Immature natural killer cell (primary cell): ENCODE measurements around the gene PRAMEF6. TPM values are rescaled to one million over a fixed set of nuclear protein-coding genes. Genes with fewer than 3 reads are reported as not detected.
"Not testable (repeated sequence)": the region's sequence is repeated elsewhere in the genome, so short reads cannot be mapped to it uniquely, and the experiment has no call there.

Experiments
- DNase-seq, 3 donors: peaks; one replicate each; pipeline ENCODE4 v3.0.0; 2022; ENCODE audit warnings: mixed read lengths in 1 of 3
- H3K27ac Mint-ChIP-seq, 6 donors: one replicate each; pipeline ENCODE4 v1.8.0; 2020; ENCODE audit warnings: mixed read lengths in 6 of 6, mild to moderate bottlenecking in 5 of 6, inconsistent platforms in 4 of 6, moderate library complexity in 3 of 6
- H3K27me3 Mint-ChIP-seq, 3 donors: one replicate each; pipeline ENCODE4 v1.8.0; 2020 to 2021; ENCODE audit warnings: low read depth in 3 of 3, mild to moderate bottlenecking in 3 of 3, mixed read lengths in 3 of 3, moderate library complexity in 3 of 3, inconsistent platforms in 1 of 3
- H3K36me3 Mint-ChIP-seq, 3 donors: one replicate each; pipeline ENCODE4 v1.8.0; 2020; ENCODE audit warnings: mixed read lengths in 3 of 3, inconsistent platforms in 2 of 3, mild to moderate bottlenecking in 2 of 3
- H3K4me1 Mint-ChIP-seq, 2 donors: one replicate each; pipeline ENCODE4 v1.8.0; 2020; ENCODE audit warnings: inconsistent platforms in 2 of 2, mild to moderate bottlenecking in 2 of 2, mixed read lengths in 2 of 2, moderate library complexity in 1 of 2
- H3K4me3 Mint-ChIP-seq, 5 donors: one replicate each; pipeline ENCODE4 v1.8.0; 2020; ENCODE audit warnings: mild to moderate bottlenecking in 5 of 5, mixed read lengths in 5 of 5, inconsistent platforms in 3 of 5, moderate library complexity in 3 of 5
- H3K9me3 Mint-ChIP-seq, 6 donors: one replicate each; pipeline ENCODE4 v1.8.0; 2020; ENCODE audit warnings: mild to moderate bottlenecking in 6 of 6, mixed read lengths in 6 of 6, inconsistent platforms in 4 of 6, moderate library complexity in 3 of 6
- polyA plus RNA-seq, 3 donors: library from polyadenylated mRNA; unstranded; fragments of 300-500 nt; fragmentation: Illumina TruSeq; gene quantifications; one replicate each; pipeline ENCODE4 v1.2.3, GENCODE V29; 2021

Gene PRAMEF6
- polyA plus RNA-seq = not detected

DNA sequence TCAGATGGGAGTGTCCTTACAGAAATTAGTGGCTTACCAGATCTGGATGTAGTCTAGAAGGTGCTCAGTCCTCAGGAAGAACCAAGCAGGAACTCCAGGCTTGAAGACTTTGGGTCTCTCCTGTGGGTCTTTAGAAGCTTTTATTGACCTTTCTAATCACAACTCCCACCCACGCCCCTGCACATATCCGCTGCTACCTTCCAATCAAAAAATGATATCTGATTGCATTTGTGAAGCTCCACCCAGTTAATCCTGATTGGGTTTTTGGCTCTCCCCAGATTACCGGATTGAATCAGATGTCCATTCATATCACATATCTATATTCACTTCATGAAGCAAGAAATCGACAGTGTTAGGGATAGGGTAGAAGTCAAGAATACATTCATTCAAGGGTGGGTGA is at the start of gene PRAMEF6:
TSS of gene PRAMEF6 (minus strand) at position 101 of the 400 bp plus-strand sequence. CDS start 5,062 bp downstream, outside the sequence.
- not testable (repeated sequence) for H3K4me3 Mint-ChIP-seq, H3K9me3 Mint-ChIP-seq, H3K4me1 Mint-ChIP-seq, H3K27me3 Mint-ChIP-seq, H3K36me3 Mint-ChIP-seq, DNase-seq, H3K27ac Mint-ChIP-seq

DNA sequence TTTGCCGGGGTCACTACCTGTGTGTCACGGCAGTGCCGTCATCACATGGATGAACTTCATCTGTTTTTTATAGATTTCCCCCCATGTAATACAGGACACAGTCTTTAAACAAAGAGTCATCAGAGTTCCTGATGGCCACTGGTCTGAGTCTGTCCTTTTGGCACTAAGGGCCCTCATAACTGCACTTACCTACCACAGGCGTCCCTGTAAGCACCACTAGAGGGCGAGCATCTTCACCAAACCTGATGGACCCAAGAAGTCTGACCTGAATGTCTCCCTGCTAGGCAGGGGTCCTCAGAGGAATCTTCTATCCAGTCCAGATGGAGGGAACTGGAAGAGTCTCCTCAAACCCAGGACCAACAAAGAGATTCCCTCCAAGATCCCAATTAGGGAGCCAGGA is 23.0 kb downstream of the PRAMEF6 start:
- H3K27me3 Mint-ChIP-seq, H3K27ac Mint-ChIP-seq, H3K4me1 Mint-ChIP-seq, H3K9me3 Mint-ChIP-seq, H3K36me3 Mint-ChIP-seq, DNase-seq, H3K4me3 Mint-ChIP-seq: not testable (repeated sequence)

DNA sequence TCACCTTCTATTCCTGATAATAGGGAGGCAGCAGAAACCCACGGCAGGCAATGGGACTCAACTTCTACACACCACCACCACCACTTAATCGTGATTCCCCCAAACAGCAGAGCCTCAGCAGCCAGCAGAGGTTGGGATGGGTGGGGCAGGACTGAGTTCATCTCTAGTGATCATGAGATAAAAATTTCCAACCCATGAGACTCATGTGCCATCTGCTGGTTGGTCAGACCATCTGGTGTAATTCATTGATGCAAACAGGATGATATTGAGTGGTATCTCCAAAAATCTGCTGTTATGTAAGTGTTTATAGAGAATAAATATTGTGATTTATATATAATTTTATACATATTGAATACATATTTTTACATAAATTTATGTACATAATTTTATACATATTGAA is 25.6 kb downstream of the PRAMEF6 start:
- H3K36me3 Mint-ChIP-seq, H3K4me1 Mint-ChIP-seq, H3K27ac Mint-ChIP-seq, DNase-seq, H3K27me3 Mint-ChIP-seq, H3K9me3 Mint-ChIP-seq, H3K4me3 Mint-ChIP-seq: not testable (repeated sequence)

DNA sequence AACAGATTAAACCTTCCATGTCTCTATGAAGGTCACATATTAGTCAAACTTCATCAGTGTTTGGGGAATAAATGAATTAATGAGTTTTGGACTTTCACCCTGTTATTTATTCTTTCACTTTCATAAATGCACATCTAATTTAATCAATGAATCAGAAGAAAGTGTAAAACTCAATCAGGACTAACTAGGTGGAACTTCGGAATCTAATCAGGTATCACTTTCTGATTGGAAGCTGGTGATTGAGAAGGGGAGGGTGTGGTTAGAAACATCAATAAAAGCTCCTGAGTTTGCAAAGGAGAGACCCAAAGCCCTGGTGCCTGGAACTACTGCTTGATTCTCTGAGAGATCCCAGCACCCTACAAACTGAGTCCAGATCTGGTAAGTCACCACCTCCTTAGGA is 31.1 kb downstream of the PRAMEF6 start, which contains the start of gene PRAMEF7:
TSS of gene PRAMEF7 (plus strand) at position 301 of the 400 bp plus-strand sequence. CDS start 1,083 bp downstream, outside the sequence.
- not testable (repeated sequence) for H3K9me3 Mint-ChIP-seq, H3K4me3 Mint-ChIP-seq, H3K4me1 Mint-ChIP-seq, H3K36me3 Mint-ChIP-seq, DNase-seq, H3K27me3 Mint-ChIP-seq, H3K27ac Mint-ChIP-seq

DNA sequence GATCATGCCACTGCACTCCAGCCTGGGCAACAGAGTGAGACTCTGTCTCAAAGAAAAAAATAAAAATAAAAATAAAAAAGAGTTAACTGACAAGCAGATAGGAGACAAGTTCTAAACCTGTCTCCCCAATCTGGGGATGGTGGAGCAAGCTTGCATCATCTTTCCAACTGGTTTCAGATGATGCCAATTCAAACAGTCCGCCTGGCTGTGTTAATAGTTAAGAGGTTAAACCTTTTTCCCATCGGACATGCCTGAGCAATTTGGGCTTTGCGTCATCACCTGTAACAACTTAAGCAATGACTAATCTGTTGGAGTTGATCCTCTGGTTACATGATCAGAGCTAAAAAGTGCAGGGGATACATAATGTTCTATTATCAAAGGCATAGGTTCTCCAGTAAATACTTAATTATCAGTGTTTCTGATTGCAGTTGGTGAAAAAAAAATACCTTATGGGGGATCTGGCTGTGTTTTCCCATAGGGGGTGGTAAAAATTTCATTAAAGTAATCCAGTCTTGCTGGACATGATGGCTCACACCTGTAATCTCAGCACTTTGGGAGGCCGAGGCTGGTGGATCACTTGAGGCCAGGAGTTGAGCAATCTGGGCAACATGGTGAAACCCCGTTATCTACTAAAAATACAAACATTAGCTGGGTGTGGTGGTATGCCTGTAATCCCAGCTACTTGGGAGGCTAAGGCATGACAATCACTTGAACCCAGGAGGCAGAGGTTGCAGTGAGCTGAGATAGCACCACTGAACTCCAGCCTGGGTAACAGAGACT is 43.4 kb downstream of the PRAMEF6 start:
- H3K4me3 Mint-ChIP-seq = not testable (repeated sequence)

DNA sequence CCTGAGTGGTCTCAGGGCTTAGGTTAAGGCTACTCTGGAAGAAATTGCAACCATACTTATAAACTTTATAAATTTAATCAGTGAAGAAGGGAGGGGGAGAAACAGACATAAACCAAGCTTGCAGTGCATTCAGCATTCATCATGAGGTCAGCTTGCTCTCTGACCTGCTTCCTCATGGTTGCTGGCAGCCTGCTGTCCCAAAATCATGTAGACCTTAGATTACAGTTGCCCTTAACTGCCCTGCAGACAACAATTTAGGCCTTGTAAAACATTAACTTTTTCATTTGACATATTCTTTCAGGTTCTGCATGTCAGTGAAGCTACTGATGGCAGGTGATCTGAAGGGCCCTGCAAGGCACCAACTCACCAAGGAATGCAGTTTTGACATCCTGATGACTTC is 48.2 kb downstream of the PRAMEF6 start:
- not testable (repeated sequence) for H3K9me3 Mint-ChIP-seq, H3K4me1 Mint-ChIP-seq, H3K27ac Mint-ChIP-seq, DNase-seq, H3K4me3 Mint-ChIP-seq, H3K27me3 Mint-ChIP-seq, H3K36me3 Mint-ChIP-seq

More for the DNA sequence above, 43.4 kb downstream of the PRAMEF6 start:
- not testable (repeated sequence) for H3K27ac Mint-ChIP-seq, DNase-seq, H3K27me3 Mint-ChIP-seq, H3K36me3 Mint-ChIP-seq, H3K4me1 Mint-ChIP-seq, H3K9me3 Mint-ChIP-seq

DNA sequence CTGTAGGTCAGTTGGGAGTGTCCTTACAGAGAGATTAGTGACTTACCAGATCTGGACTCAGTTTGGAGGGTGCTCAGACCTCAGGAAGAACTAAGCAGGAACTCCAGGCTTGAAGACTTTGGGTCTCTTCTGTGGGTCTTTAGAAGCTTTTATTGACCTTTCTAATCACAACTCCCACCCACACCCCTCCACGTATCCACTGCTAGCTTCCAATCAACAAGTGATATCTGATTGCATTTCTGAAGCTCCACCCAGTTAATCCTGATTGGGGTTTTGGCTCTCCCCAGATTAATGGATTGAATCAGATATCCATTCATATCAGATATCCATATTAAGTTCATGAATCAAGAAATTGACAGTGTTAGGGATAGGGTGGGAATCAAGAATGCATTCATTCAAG is 49.2 kb downstream of the PRAMEF6 start, which contains the start of gene PRAMEF10:
TSS of gene PRAMEF10 (minus strand) at position 101 of the 400 bp plus-strand sequence. CDS start 2,423 bp downstream, outside the sequence.
- not testable (repeated sequence) for DNase-seq, H3K4me3 Mint-ChIP-seq, H3K27me3 Mint-ChIP-seq, H3K9me3 Mint-ChIP-seq, H3K36me3 Mint-ChIP-seq, H3K4me1 Mint-ChIP-seq, H3K27ac Mint-ChIP-seq

Other genes with a start within 250 kb of the PRAMEF6 start
- gene AADACL3, start 231.5 kb downstream of the PRAMEF6 start, polyA plus RNA-seq = not detected
- not detected for gene CFAP107, start 201.4 kb downstream of the PRAMEF6 start, polyA plus RNA-seq
- gene PRAMEF12, start 173.8 kb downstream of the PRAMEF6 start, polyA plus RNA-seq = not detected
- not detected for gene PRAMEF1, start 156.2 kb downstream of the PRAMEF6 start, polyA plus RNA-seq
- not detected for gene PRAMEF11, start 116.2 kb downstream of the PRAMEF6 start, polyA plus RNA-seq
- not detected for gene HNRNPCL1, start 98.9 kb downstream of the PRAMEF6 start, polyA plus RNA-seq
- gene PRAMEF2, start 90.5 kb downstream of the PRAMEF6 start, polyA plus RNA-seq = not detected
- gene PRAMEF4, start 61.4 kb downstream of the PRAMEF6 start, polyA plus RNA-seq = not detected
- not detected for gene PRAMEF10, start 49.3 kb downstream of the PRAMEF6 start, polyA plus RNA-seq
- not detected for gene PRAMEF7, start 31.0 kb downstream of the PRAMEF6 start, polyA plus RNA-seq
- not detected for gene PRAMEF27, start 109.0 kb upstream of the PRAMEF6 start, polyA plus RNA-seq
- not detected for gene HNRNPCL3, start 113.2 kb upstream of the PRAMEF6 start, polyA plus RNA-seq
- not detected for gene PRAMEF25, start 123.2 kb upstream of the PRAMEF6 start, polyA plus RNA-seq
- gene HNRNPCL2, start 169.3 kb upstream of the PRAMEF6 start, polyA plus RNA-seq = not detected
- not detected for gene PRAMEF26, start 208.4 kb upstream of the PRAMEF6 start, polyA plus RNA-seq
- gene HNRNPCL4, start 218.1 kb upstream of the PRAMEF6 start, polyA plus RNA-seq = not detected
- gene PRAMEF9, start 224.3 kb upstream of the PRAMEF6 start, polyA plus RNA-seq = not detected